ENCODE data around the gene SLC8A1. TPM values are rescaled to one million over a fixed set of nuclear protein-coding genes. Genes with fewer than 3 reads are reported as not detected.

SLC8A1 gene
- total and polyA plus RNA-seq, 2 experiments from 2014 or later: 103 to 682 TPM

DNA sequence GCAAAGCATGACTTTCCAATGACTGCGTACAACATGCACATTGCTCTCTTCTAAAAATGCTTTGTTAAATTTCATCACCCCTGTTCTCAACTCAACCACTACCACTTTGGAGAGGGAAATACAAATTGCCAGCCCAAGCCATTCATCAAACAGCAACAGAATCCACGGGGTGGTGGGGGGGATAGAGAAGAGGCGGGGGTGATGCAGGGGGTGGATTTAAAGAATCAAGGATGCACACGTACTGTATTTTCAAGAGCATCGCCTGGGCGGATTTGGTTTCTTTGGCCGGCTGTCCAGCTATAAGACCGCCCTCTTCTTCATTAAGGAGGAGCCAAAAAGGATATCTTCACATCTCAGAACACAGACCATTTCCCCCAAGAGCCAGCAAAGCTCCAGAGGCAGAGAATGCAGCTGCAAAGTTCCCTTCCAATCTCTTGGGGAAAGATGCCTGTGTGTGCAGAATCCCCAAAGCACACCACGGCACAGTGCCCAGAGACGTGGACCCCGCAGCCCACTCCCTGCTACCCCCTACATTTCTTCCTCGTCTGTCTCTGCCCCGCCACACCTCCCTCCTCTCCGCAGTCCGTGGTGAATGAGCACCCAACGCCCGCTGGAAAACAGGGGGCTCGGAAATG lies 977 bp downstream of the SLC8A1 start:
- H3K4me1 ChIP-seq (ENCODE audit: low read depth): peaks cover 53% of the 10 kb centered on the region
- no peak for TF ChIP-seq CTCF (IDR thresholded peaks at IDR 0.05; ENCODE audit: low read depth, low read length)
- DNase-seq (ENCODE audit: low read depth in 1 of 2, low spot score in 1 of 2): peak; percentile 36 to 59
- H3K27me3 ChIP-seq: no peaks in the 10 kb centered on the region
- H3K27ac ChIP-seq: peak overlapping the region; percentile 3
- no peaks in the 10 kb centered on the region for H3K9me3 ChIP-seq (ENCODE audit: low read depth)
- peak overlapping the region; percentile 17 for H3K4me3 ChIP-seq
- peaks cover 14% of the 10 kb centered on the region for H3K36me3 ChIP-seq

GRCh38 chr2:40450066-40450795 lies 1.7 kb downstream of the SLC8A1 start:
- Histone ChIP-seq H3K4me1 (ENCODE audit: low read depth) (peaks cover 57% of the 10 kb centered on the region), H3K27ac (peak overlapping the region; percentile 3), H3K36me3 (peaks cover 16% of the 10 kb centered on the region), H3K9me3 (ENCODE audit: low read depth) (no peaks in the 10 kb centered on the region), H3K27me3 (no peaks in the 10 kb centered on the region), H3K4me3 (no peak overlapping the region)
- peak; percentile 37 to 41 for DNase-seq (ENCODE audit: low read depth in 1 of 2, low spot score in 1 of 2)
- TF ChIP-seq CTCF (IDR thresholded peaks at IDR 0.05; ENCODE audit: low read depth, low read length): peak; percentile 14

GRCh38 chr2:40448476-40449079 lies 3.3 kb downstream of the SLC8A1 start:
- H3K9me3 ChIP-seq (ENCODE audit: low read depth): no peaks in the 10 kb centered on the region
- H3K27ac ChIP-seq: peak overlapping the region; percentile 75
- peaks cover 46% of the 10 kb centered on the region for H3K4me1 ChIP-seq (ENCODE audit: low read depth)
- H3K36me3 ChIP-seq: peaks cover 16% of the 10 kb centered on the region
- H3K27me3 ChIP-seq: no peaks in the 10 kb centered on the region
- H3K4me3 ChIP-seq: no peak overlapping the region
- DNase-seq (ENCODE audit: low read depth in 1 of 2, low spot score in 1 of 2): peak; percentile 45 to 57
- TF ChIP-seq CTCF (IDR thresholded peaks at IDR 0.05; ENCODE audit: low read depth, low read length): peak; percentile 64

DNA sequence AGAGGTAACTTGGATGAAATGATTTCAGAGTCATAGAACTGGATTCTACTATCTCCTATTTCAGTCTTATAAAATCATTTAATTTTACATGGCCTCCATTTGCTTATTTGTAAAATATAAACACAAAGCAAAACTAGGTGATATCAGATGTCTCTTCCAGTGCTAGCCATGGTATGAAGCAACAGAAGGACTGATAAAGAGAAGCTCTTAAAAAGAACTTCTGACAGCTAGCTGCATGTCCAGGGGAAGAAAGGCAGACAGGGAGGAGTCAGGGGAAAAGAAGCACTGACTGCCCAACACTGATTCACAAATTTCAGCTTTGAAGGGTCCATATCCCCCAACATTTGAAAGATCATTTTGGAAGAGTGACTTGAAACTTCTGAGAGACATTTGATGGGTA lies 6.4 kb downstream of the SLC8A1 start:
- peaks cover 16% of the 10 kb centered on the region for H3K36me3 ChIP-seq
- no peak for TF ChIP-seq CTCF (IDR thresholded peaks at IDR 0.05; ENCODE audit: low read depth, low read length)
- peaks cover 40% of the 10 kb centered on the region for H3K4me1 ChIP-seq (ENCODE audit: low read depth)
- H3K27ac ChIP-seq: peak overlapping the region; percentile 73
- H3K27me3 ChIP-seq: no peaks in the 10 kb centered on the region
- H3K9me3 ChIP-seq (ENCODE audit: low read depth): no peaks in the 10 kb centered on the region
- no peak for DNase-seq (ENCODE audit: low read depth in 1 of 2, low spot score in 1 of 2)
- H3K4me3 ChIP-seq: no peak overlapping the region

- Histone ChIP-seq H3K4me1 (ENCODE audit: low read depth) (peaks cover 38% of the 10 kb centered on the region), H3K9me3 (ENCODE audit: low read depth) (no peaks in the 10 kb centered on the region), H3K27ac (peak overlapping the region; percentile 27), H3K4me3 (no peak overlapping the region), H3K27me3 (no peaks in the 10 kb centered on the region), H3K36me3 (peaks cover 1% of the 10 kb centered on the region)
- no peak for TF ChIP-seq CTCF (IDR thresholded peaks at IDR 0.05; ENCODE audit: low read depth, low read length)
- DNase-seq (ENCODE audit: low read depth in 1 of 2, low spot score in 1 of 2): no peak
Observed at GRCh38 chr2:40440835-40441234, 11.1 kb downstream of the SLC8A1 start.
